DMS79 treated with DMSO at 0.1 percent for 48 hours (cell line): Measurements from ENCODE around the gene CAMKV.

Experiments
- DNase-seq: peaks from one replicate; lab custom pipeline; 2025; lab: John Stamatoyannopoulos, UW

The CAMKV gene

GRCh38 chr3:49896345-49896744 lies 26.6 kb upstream of the CAMKV start:
- no peak for DNase-seq

GRCh38 chr3:49895791-49896190 lies 26.1 kb upstream of the CAMKV start:
- no peak for DNase-seq

- no peak for DNase-seq
Observed at GRCh38 chr3:49889296-49889695, 19.6 kb upstream of the CAMKV start.

GRCh38 chr3:49886922-49887265 lies 17.2 kb upstream of the CAMKV start:
- DNase-seq: no peak

GRCh38 chr3:49883998-49884397 lies 14.3 kb upstream of the CAMKV start:
- DNase-seq: no peak

GRCh38 chr3:49882166-49882565 lies 12.5 kb upstream of the CAMKV start:
- DNase-seq: no peak

GRCh38 chr3:49880581-49881315 lies 11.0 kb upstream of the CAMKV start:
- no peak for DNase-seq

DNA sequence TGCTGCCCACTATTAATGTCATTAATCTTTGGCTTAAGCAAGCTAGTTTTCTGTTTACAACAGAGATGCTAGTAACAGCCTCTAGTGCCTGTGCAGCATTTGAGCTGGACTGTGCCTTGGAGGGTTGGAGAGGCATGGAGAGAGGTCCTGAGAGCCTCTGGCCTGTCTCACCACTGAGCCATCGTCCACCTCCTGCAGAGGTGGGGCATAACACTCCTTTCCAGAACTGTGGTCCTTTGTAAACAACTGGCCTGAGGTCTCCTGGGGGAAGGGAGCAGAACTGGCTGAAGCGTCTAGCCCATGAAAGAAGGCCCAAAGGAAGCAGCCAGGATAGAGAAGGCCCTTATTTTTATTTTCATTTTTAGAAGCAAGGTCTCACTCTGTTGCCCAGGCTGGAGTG lies 10.0 kb upstream of the CAMKV start:
- no peak for DNase-seq

DNA sequence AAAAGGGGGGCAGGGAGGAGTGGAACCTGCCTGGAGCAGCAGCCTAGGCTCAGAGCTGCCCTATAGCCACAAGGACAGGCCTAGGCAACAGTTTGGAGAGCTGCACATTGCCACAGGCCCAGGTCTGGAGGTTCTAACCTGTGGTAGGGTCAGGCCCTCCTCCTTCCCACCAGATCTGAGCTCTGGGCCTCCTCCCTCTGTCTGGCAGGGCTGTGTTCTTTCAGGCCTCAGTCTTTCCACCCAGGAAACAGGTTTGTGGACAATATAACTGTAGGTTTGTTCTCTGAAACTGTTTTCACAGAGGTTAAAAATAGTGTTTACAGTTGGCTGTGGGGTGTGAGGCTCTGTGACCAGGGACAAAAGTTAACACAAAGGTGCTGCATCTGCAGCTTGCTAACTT lies 9.0 kb upstream of the CAMKV start:
- DNase-seq: no peak

DNA sequence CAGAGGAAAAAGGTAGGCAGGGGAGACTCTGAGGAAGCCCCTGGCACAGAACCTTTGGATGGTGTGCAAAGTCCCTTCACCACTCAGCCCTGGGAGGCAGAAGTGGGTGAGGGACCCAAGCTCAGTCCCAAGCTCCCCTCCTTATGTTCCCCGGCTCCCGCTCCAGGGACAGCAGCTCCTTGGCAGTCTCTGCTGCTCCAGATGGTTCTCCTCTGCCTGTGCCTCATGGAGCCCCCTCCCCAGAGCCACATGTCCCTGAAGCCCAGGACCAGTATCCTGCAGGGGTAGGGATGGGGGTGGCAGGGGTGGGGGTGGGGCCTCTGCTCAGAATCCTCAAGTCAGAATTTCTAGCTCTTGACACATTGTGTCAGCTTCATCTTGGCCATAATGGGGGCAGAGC lies 8.0 kb upstream of the CAMKV start:
- no peak for DNase-seq

DNA sequence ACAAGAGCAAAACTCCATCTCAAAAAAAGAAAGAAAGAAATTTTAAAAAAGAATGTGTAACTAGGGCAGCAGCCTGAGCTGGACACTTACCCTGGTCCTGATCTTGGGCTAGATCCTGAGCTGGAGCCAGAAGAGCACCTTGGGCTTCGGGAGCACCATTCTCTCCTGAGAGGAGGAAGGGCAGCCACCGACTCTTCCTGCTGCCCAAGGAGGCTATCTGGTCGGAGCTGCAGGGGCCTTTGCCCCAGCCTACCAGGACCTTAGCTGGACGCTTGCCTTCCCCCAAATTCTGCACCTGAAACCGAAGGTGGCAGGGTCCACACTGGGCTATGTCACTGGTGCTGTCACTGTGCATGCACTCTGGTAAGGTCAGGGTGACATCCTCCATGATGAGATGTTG lies 6.9 kb upstream of the CAMKV start:
- no peak for DNase-seq

DNA sequence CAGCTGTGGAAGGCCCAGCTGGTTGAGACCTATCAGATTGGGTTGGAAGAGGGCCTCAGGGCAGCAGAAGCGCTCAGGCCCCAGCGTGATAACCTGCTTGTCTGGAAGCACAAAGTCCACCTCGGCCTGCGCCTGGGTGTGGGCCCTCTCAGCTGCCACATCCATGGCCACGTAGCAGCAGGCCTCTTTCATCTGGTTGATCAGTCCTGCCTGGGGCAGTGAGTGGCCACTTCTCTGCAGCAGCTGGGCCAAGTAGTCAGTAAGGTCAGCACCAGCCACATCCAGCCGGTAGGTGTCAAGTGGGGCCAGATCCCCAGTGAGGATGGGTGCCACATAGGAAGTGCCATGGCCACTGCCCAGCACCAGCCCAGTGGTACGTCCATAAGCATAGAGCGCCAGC lies 3.9 kb upstream of the CAMKV start:
- DNase-seq: no peak

DNA sequence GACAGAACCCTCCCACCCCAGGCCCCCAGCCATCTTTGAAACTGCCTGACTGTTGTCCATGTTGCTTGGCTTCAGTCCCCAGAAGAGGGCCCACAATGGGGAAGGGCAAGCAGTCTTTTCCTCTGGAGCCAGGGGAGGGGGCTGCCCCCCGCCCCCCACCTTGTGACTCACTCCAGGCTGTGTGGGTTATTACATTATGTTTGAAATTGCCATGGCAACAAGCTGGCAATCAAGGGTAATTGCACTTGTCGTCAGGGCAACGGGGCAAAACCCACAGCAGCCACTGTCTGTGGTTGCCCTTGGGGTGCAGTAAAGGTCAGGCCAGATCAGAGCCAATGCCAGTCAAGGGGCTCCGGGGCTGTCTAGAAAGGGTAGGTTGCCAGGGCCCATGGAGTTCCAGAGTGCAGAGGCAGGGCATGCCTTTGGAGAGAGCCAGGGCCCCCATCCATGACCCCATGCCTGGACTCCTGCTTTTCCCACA lies 3.1 kb upstream of the CAMKV start:
- DNase-seq: no peak

DNA sequence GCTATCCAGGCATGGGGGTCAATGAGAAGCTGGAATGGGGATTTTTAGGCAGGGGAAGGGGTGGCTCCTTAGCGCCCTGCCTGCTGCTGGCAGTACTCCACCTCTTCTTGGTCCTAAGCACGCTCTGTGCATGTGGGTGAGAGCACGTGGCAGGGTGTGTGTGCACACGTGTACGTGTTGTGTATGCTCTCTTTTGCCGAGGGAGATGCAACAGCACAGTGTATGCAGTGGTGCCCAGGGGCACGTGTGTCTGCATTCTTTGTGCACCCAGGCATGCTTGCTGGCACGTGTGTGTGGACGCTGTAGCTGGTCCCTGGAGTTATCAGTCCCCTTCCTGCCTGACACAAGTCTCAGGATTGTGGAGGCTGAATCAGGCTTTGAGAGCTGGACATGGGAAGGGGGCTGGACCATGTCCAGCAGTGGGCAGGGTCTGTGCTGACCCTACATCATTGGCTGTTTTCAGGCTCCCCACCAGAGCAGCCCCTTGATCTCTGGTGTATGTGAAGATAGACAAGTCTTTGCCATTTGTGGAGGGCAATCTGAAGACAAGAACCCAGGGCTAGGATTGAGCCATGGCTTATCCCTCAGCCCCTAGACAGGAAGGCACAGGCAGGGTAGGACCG lies 1.9 kb upstream of the CAMKV start:
- DNase-seq: no peak

GRCh38 chr3:49868862-49869466 lies 742 bp downstream of the CAMKV start:
- no peak for DNase-seq

GRCh38 chr3:49867871-49868321 lies 1.8 kb downstream of the CAMKV start:
- DNase-seq: no peak

DNA sequence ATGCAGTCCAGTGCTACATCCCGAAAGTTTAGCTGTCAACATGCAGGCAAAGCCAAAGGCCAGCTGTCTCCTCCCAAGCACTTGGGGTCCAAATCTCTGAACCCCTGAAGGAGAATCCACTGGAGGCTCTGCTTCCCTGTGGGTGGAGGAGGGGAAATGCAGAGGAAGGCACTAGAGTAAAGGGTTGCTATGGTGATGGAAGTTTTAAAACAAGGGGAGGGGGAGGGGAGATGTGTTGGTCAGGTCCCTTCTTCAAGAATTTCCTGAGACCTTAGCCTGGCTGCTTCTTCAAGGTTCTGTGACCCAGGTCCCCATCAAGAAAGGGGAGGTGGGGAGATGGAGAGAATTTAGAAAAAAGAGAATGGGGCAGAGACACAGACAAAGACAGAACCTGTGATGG lies 2.3 kb downstream of the CAMKV start:
- no peak for DNase-seq

- DNase-seq: no peak
Observed at GRCh38 chr3:49865198-49865784, 4.4 kb downstream of the CAMKV start.

DNA sequence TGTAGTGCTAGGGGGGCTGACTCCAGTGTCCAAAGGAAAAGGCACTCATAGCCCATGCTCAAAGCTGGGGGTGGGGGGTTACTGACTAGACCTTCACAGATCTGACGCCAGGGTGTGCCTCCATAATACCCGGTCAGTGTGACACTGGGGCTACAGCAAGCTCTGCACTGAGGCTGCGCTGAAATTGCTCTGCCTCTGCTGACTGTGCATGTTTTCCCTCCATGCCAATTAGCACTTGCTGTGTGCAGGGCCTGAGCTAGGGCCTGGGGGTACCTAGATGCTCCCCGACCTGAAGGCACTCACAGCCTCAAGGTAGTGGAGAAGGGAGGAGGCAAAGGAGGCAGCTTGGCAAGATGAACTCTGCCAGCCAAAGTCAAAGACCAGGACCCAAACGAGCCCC lies 5.2 kb downstream of the CAMKV start:
- no peak for DNase-seq

DNA sequence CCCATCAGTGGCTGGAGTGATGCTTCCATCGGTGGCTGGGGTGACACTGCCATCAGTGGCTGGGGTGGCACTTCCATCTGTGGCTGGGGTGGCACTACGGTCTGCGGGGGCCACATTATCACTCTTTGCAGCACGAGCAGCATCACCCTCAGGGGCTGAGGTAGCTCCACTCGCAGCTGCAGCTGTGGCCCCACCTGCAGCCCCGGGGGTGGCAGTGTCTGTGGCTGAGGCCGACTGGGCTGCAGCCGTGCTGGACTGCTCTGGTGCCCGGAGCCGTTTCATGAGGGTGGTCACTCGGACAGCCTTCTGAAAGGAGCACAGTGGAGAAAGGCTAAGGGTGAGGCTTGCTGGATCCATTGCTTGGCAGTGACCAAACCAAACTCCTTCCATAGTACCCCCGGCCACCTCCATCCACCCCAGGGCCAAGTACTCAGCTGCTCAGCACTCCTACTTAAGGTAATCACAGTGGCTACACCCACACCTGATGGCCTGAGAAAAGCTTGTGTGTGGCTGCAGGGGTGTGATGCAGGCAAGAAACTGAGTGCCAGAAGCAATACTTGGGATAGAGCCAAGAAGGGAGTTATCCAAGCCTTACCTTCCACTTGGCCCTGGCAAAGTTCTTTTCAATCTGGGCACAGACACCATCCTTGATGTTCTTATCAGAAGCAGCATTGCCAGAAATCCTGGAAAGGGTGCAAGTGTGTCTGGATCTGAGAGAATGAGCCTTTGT lies 10.0 kb downstream of the CAMKV start:
- peak; percentile 35 for DNase-seq

- DNase-seq: peak; percentile 79
Observed at GRCh38 chr3:49856181-49857005, 13.3 kb downstream of the CAMKV start, which contains the start of gene TRAIP. Gene TRAIP (minus strand): TSS chr3:49856564. CDS start chr3:49856453, 111 bp downstream.
